C1 segment of cervical spinal cord (tissue), 14 donors: ENCODE data around the gene UBA3.

ENCODE experiments used
- DNase-seq, 14 donors: peaks; one replicate each; lab custom pipeline; 2025; lab: John Stamatoyannopoulos, UW

Gene UBA3

GRCh38 chr3:69072928-69073327, 7.2 kb downstream of the UBA3 start:
- no peak for DNase-seq

- DNase-seq = no peak
Observed at GRCh38 chr3:69066121-69066520, 14.0 kb downstream of the UBA3 start.

GRCh38 chr3:69065318-69065964, 14.7 kb downstream of the UBA3 start:
- no peak for DNase-seq

GRCh38 chr3:69063636-69064035, 16.5 kb downstream of the UBA3 start:
- DNase-seq = no peak

- DNase-seq = no peak
Observed at GRCh38 chr3:69059688-69060087, 20.5 kb downstream of the UBA3 start.

- no peak for DNase-seq
Observed at GRCh38 chr3:69058947-69059224, 21.3 kb downstream of the UBA3 start.

GRCh38 chr3:69058180-69058946, 21.8 kb downstream of the UBA3 start:
- no peak for DNase-seq

- DNase-seq = no peak
Observed at GRCh38 chr3:69052472-69052898, 27.7 kb downstream of the UBA3 start.

- DNase-seq = no peak
Observed at GRCh38 chr3:69051756-69052471, 28.3 kb downstream of the UBA3 start, which contains the start of gene TMF1. TSS of gene TMF1 (minus strand) at chr3:69052333. CDS start at chr3:69052086, 247 bp downstream.

GRCh38 chr3:69048990-69049389, 31.2 kb downstream of the UBA3 start:
- DNase-seq = no peak

GRCh38 chr3:69044608-69045007, 35.6 kb downstream of the UBA3 start:
- DNase-seq = no peak

GRCh38 chr3:69033470-69033869, 46.7 kb downstream of the UBA3 start:
- DNase-seq = no peak

GRCh38 chr3:69032737-69033136, 47.4 kb downstream of the UBA3 start:
- no peak for DNase-seq

- no peak for DNase-seq
Observed at GRCh38 chr3:69032142-69032541, 48.0 kb downstream of the UBA3 start.

- no peak for DNase-seq
Observed at GRCh38 chr3:69031635-69032034, 48.5 kb downstream of the UBA3 start.

GRCh38 chr3:69020857-69021256, 59.3 kb downstream of the UBA3 start:
- DNase-seq = no peak

- no peak for DNase-seq
Observed at GRCh38 chr3:69020424-69020823, 59.7 kb downstream of the UBA3 start.

- DNase-seq = no peak
Observed at GRCh38 chr3:69016901-69017300, 63.3 kb downstream of the UBA3 start.

GRCh38 chr3:69016102-69016501, 64.1 kb downstream of the UBA3 start:
- DNase-seq = no peak

GRCh38 chr3:69014022-69014580, 66.1 kb downstream of the UBA3 start:
- no peak for DNase-seq

- DNase-seq = peak; percentile 10 to 84 (median 66)
Observed at GRCh38 chr3:69013253-69014021, 66.7 kb downstream of the UBA3 start, which contains the start of gene EOGT. TSS of gene EOGT (minus strand) at chr3:69013684. CDS start at chr3:69009846, 3,838 bp downstream.
